A204.1 (cell line): ENCODE measurements around the gene TRAF3IP1.
"Not testable (repeated sequence)": the region's sequence is repeated elsewhere in the genome, so short reads cannot be mapped to it uniquely, and the experiment has no call there.

Experiments
- FAIRE-seq: peaks from 2 replicates; lab custom pipeline; 2012; peaks lifted over from hg19 to GRCh38; lab: Jason Lieb, UNC

Gene TRAF3IP1

GRCh38 chr2:238428866-238429265, 108.5 kb downstream of the TRAF3IP1 start:
- FAIRE-seq: no peak

DNA sequence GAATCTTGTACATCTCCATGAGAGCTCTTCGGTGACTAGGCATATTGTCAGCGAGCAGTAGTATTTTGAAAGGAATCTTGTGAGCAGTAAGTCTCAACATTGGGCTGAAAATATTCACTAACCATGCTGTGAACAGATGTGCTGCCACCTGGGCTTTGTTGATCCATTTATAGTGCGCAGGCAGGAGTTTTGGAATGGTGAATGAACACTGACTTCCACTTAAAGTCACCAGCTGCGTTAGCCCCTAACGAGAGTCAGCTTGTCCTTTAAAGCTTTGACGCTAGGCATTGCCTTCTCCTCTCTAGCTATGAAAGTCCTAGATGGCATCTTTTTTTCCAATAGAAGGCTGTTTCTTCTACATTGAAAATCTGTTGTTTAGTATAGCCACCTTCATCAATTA, 110.5 kb downstream of the TRAF3IP1 start:
- no peak for FAIRE-seq

GRCh38 chr2:238431456-238431855, 111.1 kb downstream of the TRAF3IP1 start:
- no peak for FAIRE-seq

DNA sequence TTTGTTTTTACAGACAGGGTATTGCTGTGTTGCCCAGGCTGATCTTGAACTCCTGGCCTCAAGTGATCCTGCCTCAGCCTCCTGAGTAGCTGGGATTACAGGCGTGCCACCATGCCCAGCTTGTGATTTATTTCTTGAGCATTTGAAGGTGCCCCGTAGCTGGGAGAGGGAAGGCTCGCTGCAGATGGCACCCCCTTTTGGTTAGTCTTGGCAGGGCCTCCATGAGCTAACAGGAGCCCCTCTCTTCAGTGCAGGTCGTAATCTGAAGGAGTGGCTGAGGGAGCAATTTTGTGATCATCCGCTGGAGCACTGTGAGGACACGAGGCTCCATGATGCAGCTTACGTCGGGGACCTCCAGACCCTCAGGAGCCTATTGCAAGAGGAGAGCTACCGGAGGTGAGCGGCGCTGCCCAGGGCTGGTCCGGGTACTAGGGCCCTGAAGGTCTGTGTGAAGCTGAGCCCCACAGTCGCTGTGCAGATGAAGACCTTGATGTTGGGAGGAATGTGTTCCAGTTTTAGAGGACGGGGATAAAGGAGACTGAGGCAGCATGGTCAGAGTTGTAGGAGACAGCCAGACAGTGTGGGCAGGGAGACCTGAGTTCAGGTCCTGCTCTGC, 113.1 kb downstream of the TRAF3IP1 start:
- FAIRE-seq: no peak

GRCh38 chr2:238433941-238434845, 113.9 kb downstream of the TRAF3IP1 start:
- no peak for FAIRE-seq

DNA sequence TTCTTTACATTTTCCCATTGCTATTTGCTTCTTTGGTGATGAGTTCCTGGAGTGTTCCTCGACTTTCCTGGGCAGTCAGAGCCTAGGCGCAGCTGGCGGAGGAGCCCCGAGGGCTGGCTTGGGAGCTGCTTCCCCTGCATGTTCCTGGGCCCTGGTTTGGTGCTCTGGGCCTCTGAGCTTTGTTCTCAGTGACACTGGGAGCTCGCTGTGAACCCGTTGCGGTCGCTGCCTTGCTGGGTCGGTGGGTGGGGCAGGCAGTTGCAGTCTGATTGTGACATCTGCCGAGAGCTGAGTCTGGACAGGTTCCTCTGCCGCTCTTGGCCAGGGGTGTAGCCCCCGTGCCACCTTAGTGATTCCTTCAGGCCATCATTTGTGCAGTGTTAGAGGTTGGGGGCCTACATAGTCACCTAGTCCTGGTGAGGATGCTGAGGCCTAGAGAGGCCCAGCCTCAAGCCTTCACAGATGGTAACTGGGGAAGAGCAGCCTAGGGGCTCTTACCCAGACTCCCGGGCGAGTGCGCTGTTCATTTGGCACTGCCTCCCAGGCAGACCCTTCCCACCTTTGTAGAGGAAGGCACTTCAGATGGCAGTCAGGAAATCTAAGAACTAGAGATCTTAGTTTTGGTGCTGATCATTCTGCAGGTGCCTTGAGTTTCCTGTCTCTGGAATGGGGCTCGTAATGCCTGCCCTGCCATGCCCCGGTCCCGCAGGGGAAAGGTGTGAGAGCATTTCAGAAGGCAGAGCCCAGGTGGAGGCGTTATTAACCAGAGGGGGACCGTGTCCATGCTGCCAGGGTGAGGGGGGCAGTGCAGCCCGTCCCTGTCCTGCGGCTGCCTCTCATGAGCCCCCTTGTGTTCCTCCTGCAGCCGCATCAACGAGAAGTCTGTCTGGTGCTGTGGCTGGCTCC, 114.8 kb downstream of the TRAF3IP1 start:
- no peak for FAIRE-seq

GRCh38 chr2:238435752-238436096, 115.4 kb downstream of the TRAF3IP1 start:
- FAIRE-seq: no peak

GRCh38 chr2:238438856-238439849, 118.8 kb downstream of the TRAF3IP1 start:
- FAIRE-seq: no peak

GRCh38 chr2:238439917-238440316, 119.6 kb downstream of the TRAF3IP1 start:
- no peak for FAIRE-seq

DNA sequence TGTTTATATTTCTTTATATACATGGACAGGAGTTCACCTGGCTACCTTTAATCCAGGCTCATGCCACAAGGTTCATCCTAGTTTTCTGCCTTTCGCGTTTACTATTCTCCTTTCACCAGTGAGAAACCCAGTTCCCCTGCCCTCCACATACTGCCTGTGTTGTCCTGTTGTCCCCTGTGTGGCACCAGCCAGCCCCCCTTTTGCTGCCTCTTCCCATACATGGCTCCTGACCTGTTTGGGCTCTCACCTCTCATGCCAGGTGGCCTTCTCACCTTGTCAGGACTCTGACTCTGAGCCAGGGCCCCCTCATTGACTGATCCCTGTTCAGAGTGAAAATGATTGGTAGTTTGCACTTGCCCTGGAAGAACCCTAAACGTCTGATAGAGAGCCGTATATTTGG, 120.0 kb downstream of the TRAF3IP1 start:
- FAIRE-seq: no peak

DNA sequence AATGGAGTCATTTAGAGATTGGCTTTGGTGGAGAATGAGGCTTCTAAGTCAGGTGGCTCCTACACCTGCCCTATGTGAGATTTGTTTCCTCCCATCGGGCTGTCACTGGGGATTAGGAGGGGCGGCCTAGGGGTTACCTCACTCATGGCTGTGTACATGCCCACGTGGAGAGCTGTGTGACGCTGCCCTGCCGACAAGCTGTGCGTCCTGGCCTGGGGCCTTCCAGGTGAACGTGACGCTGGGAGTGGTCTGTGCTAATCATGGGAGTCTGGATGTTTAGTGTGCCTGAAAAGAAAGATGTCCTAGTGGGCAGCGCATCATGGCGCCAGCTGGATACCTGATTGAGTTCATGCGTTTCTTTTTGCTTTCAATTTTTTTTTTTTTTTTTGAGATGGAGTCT, 120.4 kb downstream of the TRAF3IP1 start:
- FAIRE-seq: no peak

GRCh38 chr2:238441262-238442114, 121.2 kb downstream of the TRAF3IP1 start:
- no peak for FAIRE-seq

DNA sequence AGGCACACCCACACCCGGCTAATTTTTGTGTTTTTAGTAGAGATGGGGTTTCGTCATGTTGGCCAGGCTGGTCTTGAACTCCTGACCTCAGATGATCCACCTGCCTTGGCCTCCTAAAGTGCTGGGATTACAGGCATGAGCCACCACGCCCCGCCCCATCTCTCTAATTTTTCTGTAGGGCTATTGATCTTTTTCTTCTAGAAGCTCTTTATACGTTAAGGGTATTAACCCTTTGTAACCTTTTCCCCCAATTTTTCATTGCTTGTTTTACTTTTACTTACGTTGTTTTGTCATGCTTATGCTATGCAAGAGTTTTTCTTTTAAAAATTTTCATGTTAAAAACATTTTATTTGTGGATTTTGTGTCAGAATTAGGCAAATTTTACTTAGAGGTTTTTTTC, 121.9 kb downstream of the TRAF3IP1 start:
- not testable (repeated sequence) for FAIRE-seq

DNA sequence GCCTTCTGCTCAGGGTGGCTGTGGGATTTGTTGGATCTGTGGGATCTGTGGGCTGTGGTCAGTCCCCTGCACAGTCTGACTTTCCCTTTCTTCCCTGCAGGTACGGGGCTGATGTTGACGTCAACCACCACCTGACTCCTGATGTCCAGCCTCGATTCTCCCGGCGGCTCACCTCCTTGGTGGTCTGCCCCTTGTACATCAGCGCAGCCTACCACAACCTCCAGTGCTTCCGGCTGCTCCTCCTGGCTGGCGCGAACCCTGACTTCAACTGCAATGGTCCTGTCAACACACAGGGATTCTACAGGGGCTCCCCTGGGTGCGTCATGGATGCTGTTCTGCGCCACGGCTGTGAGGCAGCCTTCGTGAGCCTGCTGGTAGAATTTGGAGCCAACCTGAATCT, 123.9 kb downstream of the TRAF3IP1 start:
- FAIRE-seq: no peak

DNA sequence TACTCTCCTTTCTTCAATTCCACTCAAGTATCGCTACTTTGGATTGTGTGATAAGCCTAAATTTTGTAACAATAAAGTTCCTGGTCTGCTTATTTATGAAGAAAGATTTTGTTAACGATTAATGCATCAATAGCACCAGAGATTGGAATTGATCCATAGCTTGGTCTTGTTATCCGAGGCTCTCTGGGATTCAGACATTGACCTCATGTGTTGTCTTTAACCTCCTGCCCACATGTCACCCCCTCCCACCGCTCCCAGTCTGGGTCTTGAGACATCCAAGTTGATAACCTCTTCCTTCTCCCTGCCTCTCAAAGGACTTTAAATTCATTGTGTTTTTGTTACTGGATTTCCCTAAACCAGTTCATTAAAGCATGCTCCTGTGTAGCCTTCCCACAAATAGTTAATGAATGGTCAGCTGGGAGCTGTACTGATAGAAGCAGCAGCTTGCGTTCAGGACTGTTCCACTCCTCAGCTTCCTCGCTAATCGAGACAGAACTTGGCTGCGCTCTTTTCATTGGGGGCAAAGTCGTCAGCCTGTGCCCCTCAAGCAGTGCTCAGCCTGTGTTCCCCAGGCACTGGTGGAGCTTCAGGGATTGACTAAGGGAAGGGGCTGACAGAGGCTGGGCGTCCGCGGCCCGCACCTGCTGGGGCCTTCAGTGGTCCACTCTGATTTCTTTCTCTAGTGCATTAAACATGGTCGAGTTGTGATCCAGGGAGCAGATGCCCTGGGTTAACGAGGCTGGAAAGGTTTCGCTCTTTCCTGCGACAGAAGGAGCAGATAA, 125.3 kb downstream of the TRAF3IP1 start:
- FAIRE-seq: no peak

GRCh38 chr2:238446371-238446770, 126.1 kb downstream of the TRAF3IP1 start:
- no peak for FAIRE-seq

DNA sequence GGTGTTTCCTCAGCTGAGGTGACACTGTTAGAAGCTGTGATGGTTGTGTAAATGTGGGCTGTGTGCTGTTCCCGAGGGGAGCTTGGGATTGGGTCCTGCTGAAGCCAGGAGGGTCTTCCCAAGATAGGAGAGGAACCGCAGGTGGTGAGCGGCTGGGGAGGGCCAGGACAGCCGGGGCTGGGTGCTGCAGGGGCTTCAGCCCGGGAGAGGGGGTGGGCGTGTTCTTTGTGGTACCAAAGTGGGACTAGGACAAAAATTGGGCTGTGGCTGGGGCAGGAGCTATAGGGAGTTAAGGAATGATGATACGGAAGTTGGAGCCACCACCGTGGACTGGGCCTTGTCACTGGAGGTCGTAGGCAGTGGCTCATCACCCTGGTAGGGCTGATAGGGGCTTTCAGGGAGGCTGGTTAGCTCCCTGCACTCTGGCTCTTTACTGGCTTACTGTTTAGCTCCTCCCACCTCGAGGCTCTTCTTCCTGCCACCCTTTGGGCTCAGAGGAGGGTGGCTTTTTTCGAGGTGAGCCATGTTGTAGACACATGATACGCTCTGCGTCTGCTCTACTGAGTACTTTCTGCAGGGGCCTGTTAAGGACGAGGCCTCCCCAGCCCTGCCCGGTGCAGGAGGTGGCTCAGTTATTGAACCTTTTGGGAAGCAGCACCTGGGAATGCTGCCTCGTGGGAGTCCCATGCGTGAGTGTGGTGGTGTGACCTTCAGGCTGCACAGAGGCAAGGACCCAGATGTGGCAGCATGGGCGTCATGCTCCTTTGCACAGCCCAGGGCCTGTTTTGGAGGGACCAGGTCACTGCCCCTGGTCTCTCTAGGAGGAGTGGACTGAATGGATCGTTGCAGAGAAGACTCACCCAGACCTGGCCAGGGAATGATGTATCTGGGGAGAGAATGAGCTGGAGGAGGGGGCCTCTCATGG, 128.0 kb downstream of the TRAF3IP1 start:
- no peak for FAIRE-seq

DNA sequence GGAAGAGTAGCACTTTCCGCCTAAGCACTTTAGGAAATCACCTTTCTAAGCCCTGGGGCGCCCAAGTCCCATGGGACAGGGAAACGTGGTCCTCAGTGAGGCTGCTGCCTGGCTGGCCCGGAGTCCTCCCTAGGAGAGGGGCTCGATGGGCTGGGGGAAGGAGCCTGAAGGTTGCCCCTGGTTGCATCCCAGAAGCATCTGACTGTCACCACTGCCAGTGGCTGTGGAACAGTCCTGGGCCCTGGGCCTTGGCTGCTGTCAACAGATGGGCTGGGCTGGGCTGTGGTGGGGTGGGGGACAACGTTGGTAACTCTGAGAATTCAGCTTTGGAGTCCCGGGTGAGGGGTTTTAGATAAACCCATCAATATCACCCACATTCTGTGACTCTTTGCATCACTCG, 128.9 kb downstream of the TRAF3IP1 start:
- no peak for FAIRE-seq
